ENCODE measurements around the gene DOCK1. TPM values are rescaled to one million over a fixed set of nuclear protein-coding genes. Genes with fewer than 3 reads are reported as not detected.

Gene DOCK1
- total and polyA plus RNA-seq, 2 experiments from 2014 or later = 22.8 to 45.6 TPM

GRCh38 chr10:126928274-126928673 is 23.0 kb downstream of the DOCK1 start:
- H3K27ac ChIP-seq = no peak overlapping the region
- no peak for DNase-seq
- no peak overlapping the region for H3K4me3 ChIP-seq
- H3F3A ChIP-seq (ENCODE audit: insufficient read depth) = peaks cover 22% of the 10 kb centered on the region
- peaks cover 14% of the 10 kb centered on the region; the same call in 1 of the 2 replicates for H4K20me1 ChIP-seq (ENCODE audit: insufficient read depth)
- H3K9ac ChIP-seq = no peak overlapping the region
- H2AFZ ChIP-seq = no peak overlapping the region
- in situ Hi-C loops (cut with MboI) = no loop called here
- peaks cover 85% of the 10 kb centered on the region for H3K79me2 ChIP-seq (ENCODE audit: insufficient read depth)
- TF ChIP-seq EZH2 (IDR thresholded peaks at IDR 0.05; ENCODE audit: insufficient read depth, poor library complexity, severe bottlenecking) (no peak), EZH2phosphoT487 (IDR thresholded peaks at IDR 0.05; ENCODE audit: insufficient read depth, low read depth) (no peak)
- no peaks in the 10 kb centered on the region for H3K36me3 ChIP-seq (ENCODE audit: low read depth)
- no peaks in the 10 kb centered on the region for H3K9me3 ChIP-seq (ENCODE audit: low read depth)
- WGBS, 2 experiments (ENCODE audit: low coverage in 1 of 2, low lambda C conversion rate in 2 of 2, missing lambda C conversion rate in 2 of 2) = 82 to 92% methylated on average over 7 of the region's 7 CpGs
- H3K4me1 ChIP-seq (ENCODE audit: insufficient read depth) = peaks cover 19% of the 10 kb centered on the region
- no peaks in the 10 kb centered on the region for H3K27me3 ChIP-seq (replicated peaks; ENCODE audit: insufficient read depth)
- no peak overlapping the region for H3K4me2 ChIP-seq (ENCODE audit: unreplicated experiment)
- H3K9me2 ChIP-seq (ENCODE audit: insufficient read depth) = no peaks in the 10 kb centered on the region

- Histone ChIP-seq H3K9ac (no peak overlapping the region), H3K9me2 (ENCODE audit: insufficient read depth) (no peaks in the 10 kb centered on the region), H3K4me3 (no peak overlapping the region), H3K27me3 (replicated peaks; ENCODE audit: insufficient read depth) (no peaks in the 10 kb centered on the region), H4K20me1 (ENCODE audit: insufficient read depth) (peaks cover 14% of the 10 kb centered on the region; the same call in 1 of the 2 replicates), H3K4me1 (ENCODE audit: insufficient read depth) (peaks cover 19% of the 10 kb centered on the region), H3K79me2 (ENCODE audit: insufficient read depth) (peaks cover 90% of the 10 kb centered on the region), H3K36me3 (ENCODE audit: low read depth) (no peaks in the 10 kb centered on the region), H3K4me2 (ENCODE audit: unreplicated experiment) (no peak overlapping the region), H3K27ac (no peak overlapping the region), H3F3A (ENCODE audit: insufficient read depth) (peaks cover 22% of the 10 kb centered on the region), H3K9me3 (ENCODE audit: low read depth) (no peaks in the 10 kb centered on the region), H2AFZ (no peak overlapping the region)
- WGBS, 2 experiments (ENCODE audit: low coverage in 1 of 2, low lambda C conversion rate in 2 of 2, missing lambda C conversion rate in 2 of 2) = 95 to 97% methylated on average over 8 of the region's 8 CpGs
- in situ Hi-C loops (cut with MboI) = no loop called here
- no peak for DNase-seq
- no peak for TF ChIP-seq EZH2phosphoT487 (IDR thresholded peaks at IDR 0.05; ENCODE audit: insufficient read depth, low read depth)
- no peak for TF ChIP-seq EZH2 (IDR thresholded peaks at IDR 0.05; ENCODE audit: insufficient read depth, poor library complexity, severe bottlenecking)
Measured at GRCh38 chr10:126929391-126929790, 24.2 kb downstream of the DOCK1 start.

- TF ChIP-seq EZH2 (IDR thresholded peaks at IDR 0.05; ENCODE audit: insufficient read depth, poor library complexity, severe bottlenecking) = no peak
- no peak for TF ChIP-seq EZH2phosphoT487 (IDR thresholded peaks at IDR 0.05; ENCODE audit: insufficient read depth, low read depth)
- Histone ChIP-seq H3F3A (ENCODE audit: insufficient read depth) (peaks cover 13% of the 10 kb centered on the region), H3K9ac (no peak overlapping the region), H3K4me2 (ENCODE audit: unreplicated experiment) (no peak overlapping the region), H3K9me2 (ENCODE audit: insufficient read depth) (no peaks in the 10 kb centered on the region), H3K79me2 (ENCODE audit: insufficient read depth) (peaks cover 99% of the 10 kb centered on the region), H3K27ac (no peak overlapping the region), H3K27me3 (replicated peaks; ENCODE audit: insufficient read depth) (no peaks in the 10 kb centered on the region), H2AFZ (no peak overlapping the region), H4K20me1 (ENCODE audit: insufficient read depth) (peaks cover 14% of the 10 kb centered on the region; the same call in 1 of the 2 replicates), H3K4me3 (no peak overlapping the region), H3K36me3 (ENCODE audit: low read depth) (no peaks in the 10 kb centered on the region), H3K9me3 (ENCODE audit: low read depth) (no peaks in the 10 kb centered on the region), H3K4me1 (ENCODE audit: insufficient read depth) (peaks cover 14% of the 10 kb centered on the region)
- 76% methylated on average over 17 of the region's 17 CpGs for WGBS, 2 experiments (ENCODE audit: low coverage in 1 of 2, low lambda C conversion rate in 2 of 2, missing lambda C conversion rate in 2 of 2)
- in situ Hi-C loops (cut with MboI) = no loop called here
- DNase-seq = no peak
Measured at GRCh38 chr10:126930131-126930882, 25.1 kb downstream of the DOCK1 start.

- peaks cover 14% of the 10 kb centered on the region; the same call in 1 of the 2 replicates for H4K20me1 ChIP-seq (ENCODE audit: insufficient read depth)
- no peak overlapping the region for H2AFZ ChIP-seq
- peak overlapping the region; percentile 71 for H3K4me2 ChIP-seq (ENCODE audit: unreplicated experiment)
- in situ Hi-C loops (cut with MboI) = no loop called here
- H3K4me1 ChIP-seq (ENCODE audit: insufficient read depth) = peaks cover 14% of the 10 kb centered on the region
- WGBS, 2 experiments (ENCODE audit: low coverage in 1 of 2, low lambda C conversion rate in 2 of 2, missing lambda C conversion rate in 2 of 2) = 51% methylated on average over 11 of the region's 11 CpGs
- H3K36me3 ChIP-seq (ENCODE audit: low read depth) = no peaks in the 10 kb centered on the region
- H3K27me3 ChIP-seq (replicated peaks; ENCODE audit: insufficient read depth) = no peaks in the 10 kb centered on the region
- H3F3A ChIP-seq (ENCODE audit: insufficient read depth) = peaks cover 8% of the 10 kb centered on the region
- peak; percentile 60 for DNase-seq
- H3K4me3 ChIP-seq = peak overlapping the region; percentile 61
- no peak overlapping the region for H3K27ac ChIP-seq
- no peaks in the 10 kb centered on the region for H3K9me3 ChIP-seq (ENCODE audit: low read depth)
- peak overlapping the region; percentile 31; the same call in 1 of the 2 replicates for H3K9ac ChIP-seq
- peaks cover 100% of the 10 kb centered on the region for H3K79me2 ChIP-seq (ENCODE audit: insufficient read depth)
- TF ChIP-seq EZH2 (IDR thresholded peaks at IDR 0.05; ENCODE audit: insufficient read depth, poor library complexity, severe bottlenecking) = no peak
- no peak for TF ChIP-seq EZH2phosphoT487 (IDR thresholded peaks at IDR 0.05; ENCODE audit: insufficient read depth, low read depth)
- no peaks in the 10 kb centered on the region for H3K9me2 ChIP-seq (ENCODE audit: insufficient read depth)
Measured at GRCh38 chr10:126930883-126931503, 25.8 kb downstream of the DOCK1 start.
